ENCODE results near the gene HCN4. TPM values are rescaled to one million over a fixed set of nuclear protein-coding genes. Genes with fewer than 3 reads are reported as not detected.

Gene HCN4
- total and polyA plus RNA-seq, 2 donors (not counting 3 experiments of a cell fraction or from before 2014, with no cell fraction given), result 0.01 TPM; not detected in 1

DNA sequence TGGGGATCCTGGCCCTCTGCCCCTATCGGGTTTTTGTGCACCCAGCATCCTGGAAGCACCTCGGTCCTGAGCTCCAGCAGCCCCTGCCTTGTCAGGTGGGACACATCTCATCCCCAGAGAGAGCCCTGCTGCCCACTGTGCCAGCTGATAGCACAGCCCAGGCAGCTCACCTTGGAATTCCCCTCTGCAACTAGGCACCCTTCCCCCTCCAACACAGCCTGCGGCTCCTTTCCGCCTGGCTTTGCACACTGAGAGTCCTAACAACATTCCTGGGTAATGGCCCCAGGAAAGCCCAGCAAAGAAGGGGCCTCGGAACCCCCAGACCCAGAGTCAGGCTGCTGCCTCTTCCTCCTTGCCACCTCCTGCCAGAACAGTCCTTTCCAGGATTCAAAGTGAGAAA lies 5.9 kb downstream of the HCN4 start:
- H3K4me2 ChIP-seq (ENCODE audit: insufficient read depth, low read length), result no peak overlapping the region
- ChIA-PET CTCF (interaction anchor here (1.5 kb wide), 1 partner anchor 17 kb away, joined by 4 read pairs; no protein-coding TSS in a partner anchor), POLR2A (no interaction called here)
- BruUV-seq (replicated peaks), result no TSS peak
- intact Hi-C loops (cut with micrococcal nuclease), result no loop called here
- FAIRE-seq (no peak), DNase-seq (ENCODE audit: low read depth, low spot score) (no peak)
- TF ChIP-seq POLR2AphosphoS5 (IDR thresholded peaks at IDR 0.05; ENCODE audit: insufficient read depth, low read depth, low read length), result no peak
- TF ChIP-seq MAX (IDR thresholded peaks at IDR 0.05; ENCODE audit: insufficient read depth, insufficient read length), result no peak
- TF ChIP-seq JUN (IDR thresholded peaks at IDR 0.05; ENCODE audit: borderline replicate concordance, insufficient read depth, insufficient read length, low read depth), result no peak
- TF ChIP-seq GATA2 (IDR thresholded peaks at IDR 0.05; ENCODE audit: insufficient read depth, insufficient read length, low read depth, low read length), result no peak
- no peak for TF ChIP-seq POLR2A (IDR thresholded peaks at IDR 0.05; ENCODE audit: low read depth, low read length)
- TF ChIP-seq, protein P1, sequence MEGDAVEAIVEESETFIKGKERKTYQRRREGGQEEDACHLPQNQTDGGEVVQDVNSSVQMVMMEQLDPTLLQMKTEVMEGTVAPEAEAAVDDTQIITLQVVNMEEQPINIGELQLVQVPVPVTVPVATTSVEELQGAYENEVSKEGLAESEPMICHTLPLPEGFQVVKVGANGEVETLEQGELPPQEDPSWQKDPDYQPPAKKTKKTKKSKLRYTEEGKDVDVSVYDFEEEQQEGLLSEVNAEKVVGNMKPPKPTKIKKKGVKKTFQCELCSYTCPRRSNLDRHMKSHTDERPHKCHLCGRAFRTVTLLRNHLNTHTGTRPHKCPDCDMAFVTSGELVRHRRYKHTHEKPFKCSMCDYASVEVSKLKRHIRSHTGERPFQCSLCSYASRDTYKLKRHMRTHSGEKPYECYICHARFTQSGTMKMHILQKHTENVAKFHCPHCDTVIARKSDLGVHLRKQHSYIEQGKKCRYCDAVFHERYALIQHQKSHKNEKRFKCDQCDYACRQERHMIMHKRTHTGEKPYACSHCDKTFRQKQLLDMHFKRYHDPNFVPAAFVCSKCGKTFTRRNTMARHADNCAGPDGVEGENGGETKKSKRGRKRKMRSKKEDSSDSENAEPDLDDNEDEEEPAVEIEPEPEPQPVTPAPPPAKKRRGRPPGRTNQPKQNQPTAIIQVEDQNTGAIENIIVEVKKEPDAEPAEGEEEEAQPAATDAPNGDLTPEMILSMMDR (IDR thresholded peaks at IDR 0.05; ENCODE audit: extremely low read depth in 1 of 2, insufficient read depth in 1 of 2, low read depth in 1 of 2, low read length in 2 of 2), result no peak
- TF ChIP-seq FOS (IDR thresholded peaks at IDR 0.05; ENCODE audit: borderline replicate concordance, insufficient read depth, low read length), result no peak
- TF ChIP-seq MYC (IDR thresholded peaks at IDR 0.05; ENCODE audit: low read depth, low read length), result no peak
- no peak for TF ChIP-seq EZH2 (IDR thresholded peaks at IDR 0.05; ENCODE audit: borderline replicate concordance, low read depth, low read length, severe bottlenecking)
- no peaks in the 10 kb centered on the region for H3K4me1 ChIP-seq (ENCODE audit: control insufficient read depth, extremely low read depth, insufficient read depth, low read length)
- no peak overlapping the region for H3K27ac ChIP-seq (ENCODE audit: insufficient read depth, low read depth, low read length)
- no peaks in the 10 kb centered on the region for H3K9me3 ChIP-seq (replicated peaks; ENCODE audit: control insufficient read depth, insufficient read depth, low read length)
- no peaks in the 10 kb centered on the region for H4K20me1 ChIP-seq (replicated peaks; ENCODE audit: control insufficient read depth, extremely low read depth, insufficient read depth, low read length)
- H3K9ac ChIP-seq (replicated peaks; ENCODE audit: extremely low read depth, insufficient read depth, low read length), result no peak overlapping the region
- no peaks in the 10 kb centered on the region for H3K79me2 ChIP-seq (ENCODE audit: control insufficient read depth, insufficient read depth, low read length)
- no peak overlapping the region for H3K4me3 ChIP-seq (replicated peaks in 1 of 3; ENCODE audit: insufficient read depth in 1 of 3, low read depth in 1 of 3, low read length in 3 of 3)
- dilution Hi-C loops (cut with MboI; ENCODE audit: extremely low pct_ligation_motif_present, low sequenced_read_pairs), result no loop called here
- H3K27me3 ChIP-seq (ENCODE audit: control insufficient read depth in 2 of 2, insufficient read depth in 2 of 2, low read length in 2 of 2), result peaks cover 12 to 17% of the 10 kb centered on the region in 2 experiments
- H2AFZ ChIP-seq (ENCODE audit: low read depth, low read length), result no peak overlapping the region
- no peaks in the 10 kb centered on the region for H3K36me3 ChIP-seq (ENCODE audit: control insufficient read depth in 2 of 2, extremely low read depth in 1 of 2, insufficient read depth in 2 of 2, low read length in 2 of 2)
- H3K9me1 ChIP-seq (replicated peaks; ENCODE audit: control insufficient read depth, extremely low read depth, insufficient read depth, low read length), result no peaks in the 10 kb centered on the region

Measured in endothelial cell of umbilical vein (primary cell).